Measurements from ENCODE around the gene ITGAD.

ITGAD gene

DNA sequence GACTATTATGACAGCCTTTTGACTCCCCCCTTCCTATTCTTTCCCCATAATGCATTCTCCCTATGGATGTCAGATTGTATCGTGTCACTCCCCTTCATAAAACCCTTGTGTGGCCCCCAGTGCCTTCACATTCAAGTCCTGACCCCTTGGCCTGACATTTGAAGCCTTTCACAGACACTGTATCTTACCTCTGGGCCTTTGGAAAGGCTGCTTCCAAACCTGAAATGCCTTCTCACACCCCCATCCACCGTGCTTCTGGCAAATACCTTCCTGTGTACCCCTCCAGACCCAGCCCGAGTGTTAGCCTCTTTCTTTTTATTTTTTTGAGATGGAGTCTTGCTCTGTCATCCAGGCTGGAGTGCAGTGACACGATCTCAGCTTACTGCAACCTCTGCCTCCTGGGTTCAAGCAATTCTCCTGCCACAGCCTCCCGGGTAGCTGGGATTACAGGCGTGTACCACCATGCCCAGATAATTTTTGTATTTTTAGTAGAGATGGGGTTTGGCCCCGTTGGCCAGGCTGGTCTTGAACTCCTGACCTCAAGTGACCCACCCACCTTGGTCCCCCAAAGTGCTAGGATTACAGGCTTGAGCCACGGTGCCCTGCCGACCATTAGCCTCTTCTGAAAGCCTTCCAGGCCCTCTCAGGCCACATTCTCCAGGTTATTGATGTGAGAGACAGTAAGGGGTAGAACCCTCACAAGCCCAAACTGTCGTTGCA, 68.2 kb downstream of the ITGAD start:
- DNase-seq = no peak

DNA sequence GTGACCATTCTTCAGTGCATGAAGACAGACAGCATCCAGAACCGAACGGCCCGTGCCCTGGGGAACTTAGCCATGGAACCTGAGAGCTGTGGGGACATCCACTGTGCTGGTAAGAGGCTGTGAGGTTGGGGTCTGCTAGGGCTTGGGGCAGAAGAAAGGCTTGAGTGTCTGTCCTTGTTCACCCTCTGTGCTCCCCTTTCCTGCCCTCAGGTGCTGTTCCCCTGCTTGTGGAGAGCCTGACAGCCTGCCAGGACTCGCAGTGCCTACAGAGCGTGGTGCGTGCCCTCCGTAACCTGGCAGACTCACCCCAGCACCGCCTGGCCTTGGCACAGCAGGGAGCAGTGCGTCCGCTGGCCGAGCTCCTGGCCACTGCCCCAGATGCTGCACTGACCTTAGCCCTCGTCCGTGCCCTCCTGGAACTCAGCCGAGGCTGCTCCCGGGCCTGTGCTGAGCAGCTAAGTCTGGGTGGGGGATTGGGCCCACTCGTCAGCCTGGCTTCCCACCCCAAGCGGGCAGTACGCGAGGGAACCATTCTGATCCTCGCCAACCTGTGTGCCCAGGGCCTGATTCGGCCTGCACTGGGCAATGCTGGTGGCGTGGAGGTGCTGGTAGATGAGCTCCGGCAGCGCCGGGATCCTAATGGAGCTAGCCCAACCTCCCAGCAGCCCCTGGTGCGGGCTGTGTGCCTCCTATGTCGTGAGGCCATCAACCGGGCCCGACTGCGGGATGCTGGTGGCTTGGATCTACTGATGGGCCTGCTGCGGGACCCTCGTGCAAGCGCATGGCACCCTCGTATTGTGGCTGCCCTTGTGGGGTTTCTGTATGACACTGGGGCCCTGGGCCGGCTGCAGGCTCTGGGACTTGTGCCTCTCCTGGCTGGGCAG, 69.0 kb downstream of the ITGAD start:
- DNase-seq = no peak

DNA sequence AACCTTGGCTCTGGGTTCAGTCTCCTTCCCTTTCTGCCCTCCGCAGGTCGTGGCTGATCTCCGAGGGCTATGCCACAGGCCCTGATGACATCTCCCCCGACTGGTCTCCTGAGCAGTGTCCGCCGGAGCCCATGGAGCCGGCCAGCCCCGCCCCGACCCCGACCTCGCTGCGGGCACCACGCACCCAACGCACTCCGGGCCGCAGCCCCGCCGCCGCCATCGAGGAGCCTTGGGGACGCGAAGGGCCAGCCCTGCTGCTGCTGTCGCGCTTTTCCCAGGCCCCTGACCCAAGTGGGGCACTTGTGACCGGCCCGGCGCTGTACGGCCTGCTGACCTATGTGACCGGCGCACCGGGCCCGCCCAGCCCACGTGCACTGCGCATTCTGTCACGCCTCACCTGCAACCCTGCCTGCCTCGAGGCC, 71.2 kb downstream of the ITGAD start:
- no peak for DNase-seq

DNA sequence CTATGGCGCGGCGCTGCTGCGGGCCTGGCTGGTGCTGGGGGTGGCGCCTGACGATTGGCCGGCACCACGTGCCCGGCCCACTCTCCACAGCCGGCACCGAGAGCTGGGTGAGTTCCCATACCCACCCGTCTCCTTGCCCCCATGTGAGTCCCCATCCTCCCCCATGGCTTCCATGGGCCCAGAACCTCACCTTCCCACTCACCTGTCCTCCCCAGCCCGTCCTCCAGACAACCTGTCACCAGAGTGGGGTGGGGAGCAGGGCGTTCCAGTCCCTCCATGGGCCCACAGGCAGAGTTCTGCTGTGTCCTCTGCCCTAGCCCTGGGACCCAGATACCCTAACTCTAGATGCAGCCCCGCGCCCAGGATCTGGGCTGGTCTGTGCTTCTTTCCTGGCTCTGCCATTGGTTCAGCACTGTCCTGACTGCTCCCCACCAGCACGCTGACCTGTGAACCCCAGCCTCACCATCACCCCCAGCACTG, 71.7 kb downstream of the ITGAD start:
- no peak for DNase-seq

DNA sequence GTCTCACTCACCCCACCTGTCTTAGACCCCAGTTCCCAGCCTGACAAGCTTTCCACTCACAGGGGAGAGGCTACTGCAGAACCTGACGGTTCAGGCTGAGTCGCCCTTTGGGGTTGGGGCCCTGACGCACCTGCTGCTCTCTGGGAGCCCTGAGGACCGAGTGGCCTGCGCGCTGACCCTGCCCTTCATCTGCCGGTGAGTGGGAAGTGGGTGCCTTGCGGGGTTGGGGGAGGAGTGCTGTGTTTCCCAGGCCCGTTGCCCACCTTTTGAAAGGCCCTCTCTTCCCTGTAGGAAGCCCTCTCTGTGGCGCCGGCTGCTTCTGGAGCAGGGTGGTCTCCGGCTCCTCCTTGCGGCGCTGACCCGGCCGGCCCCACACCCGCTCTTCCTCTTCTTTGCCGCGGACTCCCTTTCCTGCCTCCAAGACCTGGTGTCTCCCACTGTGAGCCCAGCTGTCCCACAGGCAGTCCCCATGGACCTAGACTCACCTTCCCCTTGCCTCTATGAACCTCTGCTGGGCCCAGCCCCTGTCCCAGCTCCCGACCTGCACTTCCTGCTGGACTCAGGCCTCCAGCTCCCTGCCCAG, 72.7 kb downstream of the ITGAD start:
- DNase-seq = no peak

DNA sequence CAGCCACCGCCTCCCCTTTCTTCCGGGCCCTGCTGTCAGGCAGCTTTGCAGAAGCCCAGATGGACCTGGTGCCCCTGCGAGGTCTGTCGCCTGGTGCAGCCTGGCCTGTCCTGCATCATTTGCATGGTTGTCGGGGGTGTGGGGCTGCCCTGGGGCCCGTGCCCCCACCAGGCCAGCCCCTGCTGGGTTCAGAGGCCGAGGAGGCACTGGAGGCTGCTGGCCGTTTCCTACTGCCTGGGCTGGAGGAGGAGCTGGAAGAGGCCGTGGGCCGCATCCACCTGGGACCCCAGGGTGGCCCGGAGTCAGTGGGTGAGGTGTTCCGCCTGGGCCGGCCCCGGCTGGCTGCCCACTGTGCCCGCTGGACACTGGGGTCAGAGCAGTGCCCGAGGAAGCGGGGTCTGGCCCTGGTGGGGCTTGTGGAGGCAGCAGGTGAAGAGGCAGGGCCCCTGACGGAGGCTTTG, 73.3 kb downstream of the ITGAD start:
- DNase-seq = no peak

DNA sequence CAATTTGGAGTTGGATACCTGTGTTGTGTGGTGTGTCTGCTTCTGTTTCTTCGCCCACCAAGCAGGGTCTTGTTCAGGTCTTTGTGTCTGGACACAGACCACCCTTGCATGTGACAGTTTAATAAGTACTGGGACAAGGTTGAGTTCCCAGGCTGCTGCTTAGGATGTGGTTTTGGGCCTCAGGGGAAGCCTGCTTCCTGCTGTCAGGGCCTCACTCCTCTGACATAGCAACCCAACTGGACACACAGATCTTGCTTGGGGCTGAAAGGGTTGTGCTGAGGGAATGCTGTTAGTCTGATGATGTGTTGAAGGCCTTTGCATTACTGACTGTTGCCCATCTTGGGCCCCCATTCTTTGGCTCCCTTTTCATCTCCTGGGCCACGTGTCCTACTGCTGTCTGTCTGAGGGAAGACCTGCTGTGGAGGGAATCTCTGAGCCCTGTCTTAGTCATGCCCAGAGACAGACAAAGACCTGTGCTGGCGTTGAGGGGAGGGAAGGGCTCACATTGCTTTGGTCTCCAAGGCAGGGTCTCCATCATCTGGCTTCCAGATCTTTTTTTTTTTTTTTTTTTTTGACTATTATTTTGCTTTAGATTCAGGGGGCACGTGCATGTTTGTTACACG, 74.1 kb downstream of the ITGAD start:
- DNase-seq = peak; percentile 15

DNA sequence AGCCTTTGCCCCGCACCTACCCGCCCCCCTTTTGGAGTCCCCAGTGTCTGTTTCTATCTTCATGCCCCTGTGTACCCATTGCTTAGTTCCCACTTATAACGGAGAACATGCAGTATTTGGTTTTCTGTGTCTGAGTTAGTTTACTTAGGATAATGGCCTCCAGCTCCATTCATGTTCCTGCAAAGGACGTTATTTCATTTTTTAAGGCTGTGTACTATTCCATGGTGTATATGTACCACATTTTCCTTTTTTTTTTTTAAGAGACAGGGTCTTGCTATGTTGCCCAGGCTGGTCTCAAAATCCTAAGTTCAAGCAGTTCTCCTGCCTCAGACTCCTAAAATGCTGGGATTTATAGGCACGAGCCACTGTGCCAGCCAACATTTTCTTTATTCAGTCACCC, 74.7 kb downstream of the ITGAD start:
- DNase-seq = no peak

DNA sequence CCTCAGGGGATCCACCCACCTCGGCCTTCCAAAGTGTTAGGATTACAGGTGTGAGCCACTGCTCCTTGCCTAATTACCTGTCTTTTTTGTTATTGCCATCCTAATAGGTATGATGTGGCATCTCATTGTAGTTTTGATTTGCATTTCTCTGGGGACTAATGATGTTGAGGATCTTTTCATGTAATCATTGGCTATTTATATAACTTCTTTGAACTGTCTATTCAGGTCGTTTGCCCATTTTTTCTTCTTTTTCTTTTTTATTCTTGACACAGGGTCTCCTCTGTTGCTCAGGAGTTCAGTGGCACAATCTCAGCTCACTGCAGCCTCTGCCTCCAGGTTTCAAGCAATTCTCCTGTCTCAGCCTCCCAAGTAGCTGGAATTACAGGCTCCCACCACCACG, 77.5 kb downstream of the ITGAD start:
- DNase-seq = no peak

DNA sequence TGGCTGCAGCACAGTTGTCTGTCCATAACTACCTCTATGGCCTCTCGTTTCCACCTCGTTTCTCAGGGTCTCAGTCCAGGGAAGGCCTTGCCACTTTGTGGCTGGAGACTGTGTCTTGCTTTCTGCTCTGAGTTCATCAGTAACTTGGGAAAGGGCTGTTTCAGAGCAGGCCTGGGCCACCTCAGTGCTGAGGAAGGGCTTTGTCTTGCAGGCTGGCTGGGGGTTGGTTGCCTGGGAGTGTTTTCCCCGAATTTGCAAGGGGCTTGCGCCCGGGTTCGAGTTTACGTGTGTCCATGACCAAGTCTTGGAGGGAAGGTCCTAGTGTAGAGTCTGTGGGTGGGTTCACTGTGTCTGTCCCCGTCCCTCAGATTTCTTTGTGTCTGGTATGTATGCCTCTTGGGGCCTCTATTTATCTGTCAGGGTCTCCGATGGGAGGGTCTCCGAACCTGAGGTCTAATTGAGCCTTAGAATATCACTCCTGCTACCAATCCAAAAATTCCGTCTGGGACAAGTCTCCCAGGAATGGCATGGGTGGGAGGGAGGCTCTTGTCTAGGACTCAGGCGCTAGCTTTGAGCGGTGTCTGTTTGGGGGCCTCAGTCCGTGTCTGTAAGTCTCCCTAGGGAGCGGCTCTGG, 78.2 kb downstream of the ITGAD start:
- DNase-seq = no peak

DNA sequence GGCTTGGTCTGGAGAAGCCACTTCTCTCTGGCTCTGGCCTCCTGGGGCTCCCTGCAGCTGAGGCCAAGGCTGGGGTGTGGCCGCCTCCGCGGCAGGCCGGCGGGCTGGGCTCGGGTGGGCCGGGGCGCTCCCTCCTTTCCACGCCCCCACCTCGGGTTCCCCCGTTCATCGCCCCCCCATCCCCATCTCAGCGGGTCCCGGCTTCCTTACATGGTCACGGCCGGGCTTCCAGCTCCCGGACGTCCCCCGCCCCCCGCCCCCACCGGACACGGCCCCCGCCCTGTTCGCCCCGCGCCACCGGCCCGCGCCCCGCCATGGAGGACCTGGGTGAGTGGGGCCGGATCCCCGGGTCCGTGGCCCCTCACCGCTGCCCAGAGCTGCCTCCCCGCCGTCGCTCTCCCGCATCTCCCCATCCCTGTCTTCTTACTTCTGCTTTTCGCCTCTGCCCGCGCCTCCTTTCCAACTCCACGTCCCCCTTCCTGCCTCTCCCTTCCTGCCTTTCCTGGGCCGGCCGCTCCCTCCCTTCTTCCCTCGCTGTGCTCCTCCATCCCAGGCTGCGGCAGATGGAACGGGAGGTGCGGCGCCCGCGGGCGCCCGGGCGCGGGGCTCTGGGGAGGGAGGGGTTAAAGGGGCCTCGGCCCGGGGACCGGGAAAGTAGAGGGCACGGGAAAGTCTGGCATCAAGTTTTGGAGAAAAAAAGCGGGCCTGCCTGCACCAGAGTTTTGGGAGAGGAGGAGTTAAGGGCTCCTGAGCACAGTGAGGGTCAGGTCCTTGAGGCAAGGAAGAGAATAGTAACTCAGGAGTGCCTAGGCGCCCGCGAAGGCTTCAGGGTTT, 79.0 kb downstream of the ITGAD start, which contains the start of gene TGFB1I1:
TGFB1I1 (plus strand) TSS at position 278 of the 834 bp plus-strand sequence; CDS start at position 315, 37 bp downstream.
- no peak for DNase-seq

DNA sequence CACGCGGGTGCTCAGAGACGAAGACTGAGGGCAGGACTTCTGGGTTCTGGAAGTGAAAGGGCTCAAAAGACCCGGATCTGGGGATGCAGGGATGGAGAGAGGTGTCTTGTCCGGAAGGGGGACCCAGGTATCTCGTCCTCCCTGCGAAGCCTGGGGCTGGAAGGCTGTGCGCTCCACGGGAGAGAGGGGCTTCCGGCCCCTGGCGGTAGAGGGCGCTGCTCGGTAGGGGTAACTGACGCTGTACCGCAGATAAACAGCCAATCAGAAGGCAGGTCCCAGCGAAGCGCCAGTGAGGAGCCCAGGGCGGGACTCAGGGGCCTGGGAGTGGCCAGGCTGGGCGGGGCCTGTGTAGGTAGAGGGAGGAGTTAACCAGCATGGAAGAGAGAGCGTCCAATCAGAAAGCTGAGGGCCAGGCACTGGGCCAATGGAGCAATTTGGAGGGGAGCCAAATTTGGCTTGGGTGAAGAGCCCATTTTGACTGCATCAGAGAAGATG, 79.6 kb downstream of the ITGAD start:
- DNase-seq = peak; percentile 46

DNA sequence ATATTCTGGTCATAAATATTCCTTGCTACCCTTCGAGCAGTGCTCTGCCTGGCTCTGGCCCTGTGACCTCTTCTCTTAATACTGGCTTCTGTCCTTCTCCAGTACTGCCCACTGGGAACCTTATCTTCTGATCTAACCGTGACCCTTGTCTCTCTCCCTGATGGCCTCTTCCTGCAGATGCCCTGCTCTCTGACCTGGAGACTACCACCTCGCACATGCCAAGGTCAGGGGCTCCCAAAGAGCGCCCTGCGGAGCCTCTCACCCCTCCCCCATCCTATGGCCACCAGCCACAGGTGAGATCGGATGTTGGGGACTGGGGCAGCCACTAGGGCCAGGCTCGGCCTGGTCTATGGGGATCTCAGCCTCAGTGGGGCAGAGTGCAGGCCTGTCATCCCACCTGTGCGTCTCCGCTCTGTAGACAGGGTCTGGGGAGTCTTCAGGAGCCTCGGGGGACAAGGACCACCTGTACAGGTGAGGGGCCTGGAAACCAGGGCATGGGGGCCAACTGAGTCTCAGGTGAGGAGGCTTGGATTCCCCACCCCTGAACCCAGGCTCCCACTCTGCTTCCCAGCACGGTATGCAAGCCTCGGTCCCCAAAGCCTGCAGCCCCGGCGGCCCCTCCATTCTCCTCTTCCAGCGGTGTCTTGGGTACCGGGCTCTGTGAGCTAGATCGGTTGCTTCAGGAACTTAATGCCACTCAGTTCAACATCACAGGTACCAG, 80.3 kb downstream of the ITGAD start:
- DNase-seq = no peak

DNA sequence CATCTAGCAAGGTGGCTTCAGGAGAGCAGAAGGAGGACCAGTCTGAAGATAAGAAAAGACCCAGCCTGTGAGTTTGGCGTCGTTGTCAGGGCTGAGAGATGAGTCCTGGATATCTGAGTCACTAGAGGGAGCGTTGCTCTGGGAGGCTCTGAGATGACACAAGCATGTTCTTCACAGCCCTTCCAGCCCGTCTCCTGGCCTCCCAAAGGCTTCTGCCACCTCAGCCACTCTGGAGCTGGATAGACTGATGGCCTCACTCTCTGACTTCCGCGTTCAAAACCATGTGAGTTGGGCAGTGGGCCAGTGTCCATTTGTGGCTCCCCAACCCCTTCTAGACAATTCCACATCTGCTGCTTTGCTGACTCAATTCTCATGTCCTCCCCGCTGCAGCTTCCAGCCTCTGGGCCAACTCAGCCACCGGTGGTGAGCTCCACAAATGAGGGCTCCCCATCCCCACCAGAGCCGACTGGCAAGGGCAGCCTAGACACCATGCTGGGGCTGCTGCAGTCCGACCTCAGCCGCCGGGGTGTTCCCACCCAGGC, 81.1 kb downstream of the ITGAD start:
- DNase-seq = no peak

DNA sequence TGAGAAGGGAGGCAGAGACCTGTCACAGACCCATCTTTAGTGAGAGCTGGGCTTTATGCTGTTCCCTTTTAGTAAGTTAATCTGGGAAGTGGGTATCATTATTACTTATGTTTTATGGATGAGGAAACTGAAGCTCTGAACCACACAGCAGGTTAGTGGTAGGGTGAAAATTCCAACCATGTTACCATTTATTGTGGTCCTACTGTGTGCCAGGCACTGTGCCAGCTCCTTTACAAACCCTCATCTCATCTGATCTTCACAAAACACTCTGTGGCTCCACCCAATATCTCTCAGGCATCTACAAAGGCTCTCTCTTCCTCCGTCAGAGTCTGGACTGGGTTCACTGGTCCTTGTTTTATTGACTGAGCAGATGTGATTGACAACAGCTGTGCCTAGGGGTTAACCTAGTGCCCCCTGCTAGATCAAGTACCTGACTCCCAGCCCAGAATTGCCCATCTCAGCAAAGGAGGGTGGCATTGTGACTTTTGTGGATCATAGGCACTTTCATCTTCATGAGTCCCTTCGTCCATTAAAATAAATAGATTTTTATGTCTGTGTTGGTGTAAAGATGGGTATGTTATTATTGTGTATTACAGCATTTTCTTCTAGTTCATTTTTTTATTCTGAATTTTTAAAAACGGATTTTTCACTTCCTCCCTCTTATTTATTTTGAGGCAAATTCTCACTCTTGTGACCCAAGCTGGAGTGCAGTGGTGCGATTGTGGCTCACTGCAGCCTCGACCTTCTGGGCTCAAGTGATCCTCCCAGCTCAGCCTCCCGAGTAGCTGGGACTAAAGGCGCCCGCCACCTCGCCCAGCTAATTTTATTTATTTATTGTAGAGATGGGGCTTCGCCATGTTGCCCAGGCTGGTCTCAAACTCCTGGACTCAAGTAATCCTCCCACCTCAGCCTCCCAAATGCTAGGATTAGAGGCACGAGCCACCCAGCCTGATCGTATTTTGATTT, 81.9 kb downstream of the ITGAD start:
- DNase-seq = no peak

DNA sequence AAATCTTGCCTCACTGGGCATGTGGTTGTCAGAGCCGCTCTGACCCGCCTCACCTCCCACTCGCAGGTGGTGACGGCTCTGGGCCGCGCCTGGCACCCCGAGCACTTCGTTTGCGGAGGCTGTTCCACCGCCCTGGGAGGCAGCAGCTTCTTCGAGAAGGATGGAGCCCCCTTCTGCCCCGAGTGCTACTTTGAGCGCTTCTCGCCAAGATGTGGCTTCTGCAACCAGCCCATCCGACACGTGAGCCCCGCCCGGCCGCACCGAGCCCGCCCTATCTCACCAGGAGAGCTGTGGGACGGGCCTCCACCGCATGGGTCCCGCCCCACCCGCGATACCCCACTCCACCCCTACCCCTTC, 82.8 kb downstream of the ITGAD start:
- no peak for DNase-seq

All from activated CD4-positive, alpha-beta T cell treated with anti-CD3 and anti-CD28 coated beads, Interleukin-2, Interleukin-6, amounts not matched to agents 100 ng/mL and 50 ng/mL, durations not matched to agents 16 hours and 8 hours (primary cell).